HepG2 (cell line): ENCODE data around the gene COMMD2. TPM values are rescaled to one million over a fixed set of nuclear protein-coding genes. Genes with fewer than 3 reads are reported as not detected.

Experiments used
- AHR ChIP-seq: IDR thresholded peaks from 2 replicates; pipeline ENCODE4 v1.6.1; 2018; ENCODE audit warnings: missing genetic modification reagents, missing compliant biosample characterization
- FIP1L1 ChIP-seq: fragments of 200-400 bp; formaldehyde crosslinking; IDR thresholded peaks from 2 replicates; pipeline ENCODE4 v1.6.1; 2018; ENCODE audit warnings: low read depth, mild to moderate bottlenecking, low read length, moderate library complexity, borderline replicate concordance; ENCODE audit not compliant: insufficient read depth
- GATA4 ChIP-seq: sonication (generic); IDR thresholded peaks from 2 replicates; pipeline ENCODE4 v1.6.1; 2016; ENCODE audit warnings: antibody characterized with exemption, low read depth, borderline replicate concordance
- NFIB ChIP-seq: sonication (generic); formaldehyde crosslinking; IDR thresholded peaks from 2 replicates; pipeline ENCODE4 v1.9.0; 2021; ENCODE audit warnings: missing genetic modification reagents, mild to moderate bottlenecking, borderline replicate concordance
- RBFOX2 ChIP-seq: fragments of 200-400 bp; formaldehyde crosslinking; IDR thresholded peaks from 2 replicates; pipeline ENCODE4 v1.6.1; 2017; ENCODE audit warnings: low read depth, mild to moderate bottlenecking, low read length
- SMC3 ChIP-seq: IDR thresholded peaks from 2 replicates; pipeline ENCODE4 v1.6.1; 2011; ENCODE audit warnings: low read length, improper control_type of control experiment
- TFE3 ChIP-seq: IDR thresholded peaks from 2 replicates; pipeline ENCODE4 v1.6.1; 2016
- ZBED4 ChIP-seq: sonication (generic); formaldehyde crosslinking; IDR thresholded peaks from 2 replicates; pipeline ENCODE4 v1.4.0; 2020; ENCODE audit warnings: missing genetic modification reagents, borderline replicate concordance
- ZBTB33 ChIP-seq: sonication (generic); formaldehyde crosslinking; IDR thresholded peaks from 2 replicates; pipeline ENCODE4 v1.4.0; 2020; ENCODE audit warnings: missing genetic modification reagents
- ZNF10 ChIP-seq: sonication (generic); formaldehyde crosslinking; IDR thresholded peaks from 2 replicates; pipeline ENCODE4 v1.4.0; 2020; ENCODE audit warnings: mild to moderate bottlenecking, low read depth, missing genetic modification reagents, borderline replicate concordance
- ZNF263 ChIP-seq: sonication (generic); formaldehyde crosslinking; IDR thresholded peaks from 2 replicates; pipeline ENCODE4 v1.4.0; 2020; ENCODE audit warnings: missing genetic modification reagents
- ZNF382 ChIP-seq: sonication (generic); formaldehyde crosslinking; IDR thresholded peaks from 2 replicates; pipeline ENCODE4 v1.5.0; 2020; ENCODE audit warnings: missing genetic modification reagents, mild to moderate bottlenecking, borderline replicate concordance
- ZNF570 ChIP-seq: sonication (generic); formaldehyde crosslinking; IDR thresholded peaks from 2 replicates; pipeline ENCODE4 v1.4.0; 2020; ENCODE audit warnings: mild to moderate bottlenecking, missing genetic modification reagents, borderline replicate concordance
- ZNF652 ChIP-seq: IDR thresholded peaks from 2 replicates; pipeline ENCODE4 v1.6.1; 2016; ENCODE audit warnings: low read depth, borderline replicate concordance
- ZNF83 ChIP-seq: sonication (generic); formaldehyde crosslinking; IDR thresholded peaks from 2 replicates; pipeline ENCODE4 v1.4.0; 2020; ENCODE audit warnings: missing genetic modification reagents, mild to moderate bottlenecking, borderline replicate concordance
- ZNF841 ChIP-seq: sonication (generic); formaldehyde crosslinking; IDR thresholded peaks from 2 replicates; pipeline ENCODE4 v1.8.1; 2023; ENCODE audit warnings: missing genetic modification reagents, borderline replicate concordance
- polyA plus RNA-seq, 8 experiments: library from polyadenylated mRNA; depleted of rRNA in 3 of 8; stranded (reverse) in 7 of 8; unstranded in 1 of 8; fragments of >200 nt; fragmentation: Illumina TruSeq in 4 of 8; extraction: Trizol in 4 of 8; gene quantifications; 2 replicates each; pipeline versions ENCODE4 v1.2.1 to v1.2.3, GENCODE V29; 2011 to 2016; ENCODE audit warnings: low read depth in 4 of 8, missing spikeins in 1 of 8, mixed read lengths in 1 of 8; ENCODE audit not compliant: insufficient read depth in 1 of 8
- total RNA-seq, 5 experiments: library from RNA; depleted of rRNA; stranded (reverse); fragments of >200 nt; fragmentation: Illumina TruSeq; extraction: Trizol; gene quantifications; 2 replicates each; pipeline ENCODE4 v1.2.3, GENCODE V29; 2016; ENCODE audit warnings: low read depth in 1 of 5
- TF ChIP-seq, protein P1 (sequence below): sonication (generic); formaldehyde crosslinking; IDR thresholded peaks from 2 replicates; pipeline ENCODE4 v1.4.0; 2020; ENCODE audit warnings: missing genetic modification reagents, mild to moderate bottlenecking, borderline replicate concordance

Gene COMMD2
- total and polyA plus RNA-seq, 2 of the 13 experiments (the other 11 are each of a cell fraction or from before 2014, with no cell fraction given) = 33.0 to 57.6 TPM

DNA sequence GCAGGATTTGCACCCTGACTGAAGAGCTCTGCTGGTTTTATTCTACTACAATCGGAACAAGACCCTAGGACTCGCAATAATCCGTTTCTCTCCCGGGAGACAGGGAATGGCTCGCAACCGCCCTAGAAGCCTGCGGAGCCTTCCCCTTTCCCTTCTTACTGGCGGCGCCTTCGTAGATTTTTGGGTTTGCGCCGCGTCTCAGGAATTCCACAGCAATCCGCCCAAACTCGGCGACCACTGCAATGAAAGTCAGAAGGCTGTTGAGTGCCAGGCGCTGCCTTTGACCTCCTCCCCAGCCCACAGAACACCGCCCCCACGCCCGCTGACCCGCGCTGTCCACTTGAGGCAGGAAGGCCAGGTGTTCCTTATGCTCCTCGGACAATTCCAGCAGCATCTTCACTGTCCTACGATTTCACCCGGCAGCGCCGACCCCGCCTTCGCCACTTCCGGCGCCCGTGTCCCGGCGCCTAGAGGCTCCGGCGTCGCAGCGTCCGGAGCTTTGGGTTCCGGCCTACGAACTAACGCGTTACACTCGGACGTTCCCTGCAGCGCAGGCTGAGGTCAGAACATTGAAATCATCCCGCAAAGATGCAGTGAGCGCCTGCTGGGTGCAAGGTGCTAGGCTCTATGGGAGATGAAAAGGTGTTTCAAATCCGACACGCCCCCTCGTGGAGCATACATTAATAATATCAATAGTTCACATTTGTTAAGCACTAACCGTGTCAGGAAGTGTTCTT lies at the start of gene COMMD2 (continued):
- TF ChIP-seq ZBED4 (CRISPR knock-in tag) = peak; percentile 45; the same call in 1 of the 2 replicates
- TF ChIP-seq ZNF841 (CRISPR knock-in tag) = 0 out of 2 replicates have a peak, but pooled peaks have one; percentile 48
- TF ChIP-seq AHR = peak; percentile 96; the same call in 1 of the 2 replicates
- TF ChIP-seq FIP1L1 = no peak
- TF ChIP-seq ZNF263 (CRISPR knock-in tag) = peak; percentile 69
- TF ChIP-seq TFE3 = 0 out of 2 replicates have a peak, but pooled peaks have one; percentile 41
- TF ChIP-seq ZNF10 (CRISPR knock-in tag) = no peak
- TF ChIP-seq ZNF652 (CRISPR knock-in tag) = peak; percentile 25; the same call in 1 of the 2 replicates
- TF ChIP-seq ZNF382 (CRISPR knock-in tag) = no peak
- TF ChIP-seq, protein P1, sequence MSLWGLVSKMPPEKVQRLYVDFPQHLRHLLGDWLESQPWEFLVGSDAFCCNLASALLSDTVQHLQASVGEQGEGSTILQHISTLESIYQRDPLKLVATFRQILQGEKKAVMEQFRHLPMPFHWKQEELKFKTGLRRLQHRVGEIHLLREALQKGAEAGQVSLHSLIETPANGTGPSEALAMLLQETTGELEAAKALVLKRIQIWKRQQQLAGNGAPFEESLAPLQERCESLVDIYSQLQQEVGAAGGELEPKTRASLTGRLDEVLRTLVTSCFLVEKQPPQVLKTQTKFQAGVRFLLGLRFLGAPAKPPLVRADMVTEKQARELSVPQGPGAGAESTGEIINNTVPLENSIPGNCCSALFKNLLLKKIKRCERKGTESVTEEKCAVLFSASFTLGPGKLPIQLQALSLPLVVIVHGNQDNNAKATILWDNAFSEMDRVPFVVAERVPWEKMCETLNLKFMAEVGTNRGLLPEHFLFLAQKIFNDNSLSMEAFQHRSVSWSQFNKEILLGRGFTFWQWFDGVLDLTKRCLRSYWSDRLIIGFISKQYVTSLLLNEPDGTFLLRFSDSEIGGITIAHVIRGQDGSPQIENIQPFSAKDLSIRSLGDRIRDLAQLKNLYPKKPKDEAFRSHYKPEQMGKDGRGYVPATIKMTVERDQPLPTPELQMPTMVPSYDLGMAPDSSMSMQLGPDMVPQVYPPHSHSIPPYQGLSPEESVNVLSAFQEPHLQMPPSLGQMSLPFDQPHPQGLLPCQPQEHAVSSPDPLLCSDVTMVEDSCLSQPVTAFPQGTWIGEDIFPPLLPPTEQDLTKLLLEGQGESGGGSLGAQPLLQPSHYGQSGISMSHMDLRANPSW (CRISPR knock-in tag) = peak; percentile 90; the same call in 1 of the 2 replicates
- no peak for TF ChIP-seq NFIB (CRISPR knock-in tag)
- TF ChIP-seq SMC3 = peak; percentile 38
- peak; percentile 80; the same call in 1 of the 2 replicates for TF ChIP-seq ZBTB33 (CRISPR knock-in tag)
- TF ChIP-seq GATA4 = 0 out of 2 replicates have a peak, but pooled peaks have one; percentile 32
- TF ChIP-seq ZNF570 (CRISPR knock-in tag) = no peak
- TF ChIP-seq RBFOX2 = peak; percentile 78
- TF ChIP-seq ZNF83 (CRISPR knock-in tag) = peak; percentile 81; the same call in 1 of the 2 replicates
